Nephron (organoid): ENCODE measurements around the gene GGA1.

Experiments
- H3K27ac Mint-ChIP-seq, 3 experiments: 2 replicates each; pipeline ENCODE4 v1.8.0; 2020; ENCODE audit warnings: mixed read lengths in 3 of 3, mild to moderate bottlenecking in 2 of 3, moderate library complexity in 1 of 3
- H3K27me3 Mint-ChIP-seq: 2 replicates; pipeline ENCODE4 v1.8.0; 2021; ENCODE audit warnings: low read depth, mild to moderate bottlenecking, moderate library complexity, mixed read lengths
- H3K36me3 Mint-ChIP-seq: 2 replicates; pipeline ENCODE4 v1.8.0; 2020; ENCODE audit warnings: low read depth, mixed read lengths
- H3K4me1 Mint-ChIP-seq: 2 replicates; pipeline ENCODE4 v1.8.0; 2020; ENCODE audit warnings: mixed read lengths
- H3K4me3 Mint-ChIP-seq, 3 experiments: 2 replicates each; pipeline ENCODE4 v1.8.0; 2020; ENCODE audit warnings: mild to moderate bottlenecking in 3 of 3, mixed read lengths in 3 of 3, moderate library complexity in 2 of 3
- H3K9me3 Mint-ChIP-seq: 2 replicates; pipeline ENCODE4 v1.8.0; 2020; ENCODE audit warnings: mixed read lengths
- CTCF ChIP-seq, 3 experiments: fragments of 200-600 bp; sonication (generic); IDR thresholded peaks; one replicate each; pipeline ENCODE4 v1.5.0; 2021; ENCODE audit warnings: antibody characterized with exemption in 3 of 3; ENCODE audit not compliant: unreplicated experiment in 3 of 3

GGA1 gene

DNA sequence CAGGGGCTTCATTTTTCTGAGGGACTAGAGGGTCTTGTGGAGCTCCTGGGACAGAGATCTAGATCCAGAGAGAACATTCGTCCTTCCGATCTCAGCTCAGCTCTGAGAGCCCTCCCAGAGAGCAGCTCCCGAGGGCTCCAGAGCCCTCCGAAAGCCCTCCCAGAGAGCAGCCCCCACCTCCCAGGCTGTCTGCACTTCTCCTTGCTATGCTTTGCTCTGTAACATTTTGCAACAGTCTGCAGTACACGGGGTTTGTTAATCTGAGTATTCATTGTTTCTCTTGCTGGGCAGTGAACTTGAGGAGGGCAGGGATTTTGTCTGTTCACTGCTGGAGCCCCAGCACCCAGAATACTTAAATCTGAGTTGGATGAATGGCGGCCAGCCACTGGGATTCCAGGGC, 2.6 kb downstream of the GGA1 start:
- H3K36me3 Mint-ChIP-seq, result peaks cover 10% of the 10 kb centered on the region
- H3K4me1 Mint-ChIP-seq, result peaks cover 30% of the 10 kb centered on the region
- no peaks in the 10 kb centered on the region for H3K27me3 Mint-ChIP-seq
- peak overlapping the region; percentile 93 to 96 (median 96) for H3K4me3 Mint-ChIP-seq
- no peak for TF ChIP-seq CTCF (IDR thresholded peaks at IDR 0.05; ENCODE audit: unreplicated experiment in 3 of 3)
- no peaks in the 10 kb centered on the region for H3K9me3 Mint-ChIP-seq
- H3K27ac Mint-ChIP-seq, result peak overlapping the region; percentile 87 to 98 (median 96)

GRCh38 chr22:37616201-37617083, 7.8 kb downstream of the GGA1 start:
- H3K27me3 Mint-ChIP-seq, result no peaks in the 10 kb centered on the region
- H3K4me3 Mint-ChIP-seq, result no peak overlapping the region
- H3K36me3 Mint-ChIP-seq, result peaks cover 33% of the 10 kb centered on the region
- TF ChIP-seq CTCF (IDR thresholded peaks at IDR 0.05; ENCODE audit: unreplicated experiment in 3 of 3), result no peak
- H3K9me3 Mint-ChIP-seq, result no peaks in the 10 kb centered on the region
- peaks cover 8% of the 10 kb centered on the region for H3K4me1 Mint-ChIP-seq
- peak overlapping the region in 2 of 3 experiments; percentile 31 to 37 for H3K27ac Mint-ChIP-seq

GRCh38 chr22:37617431-37617830, 8.8 kb downstream of the GGA1 start:
- no peaks in the 10 kb centered on the region for H3K9me3 Mint-ChIP-seq
- H3K4me3 Mint-ChIP-seq, result no peak overlapping the region
- H3K27ac Mint-ChIP-seq, result peak overlapping the region in 1 of 3 experiments; percentile 81
- peaks cover 7% of the 10 kb centered on the region for H3K4me1 Mint-ChIP-seq
- H3K36me3 Mint-ChIP-seq, result peaks cover 33% of the 10 kb centered on the region
- no peak for TF ChIP-seq CTCF (IDR thresholded peaks at IDR 0.05; ENCODE audit: unreplicated experiment in 3 of 3)
- H3K27me3 Mint-ChIP-seq, result no peaks in the 10 kb centered on the region

- TF ChIP-seq CTCF (IDR thresholded peaks at IDR 0.05; ENCODE audit: unreplicated experiment in 3 of 3), result no peak
- Mint-ChIP-seq H3K4me3 (no peak overlapping the region), H3K27me3 (no peaks in the 10 kb centered on the region), H3K36me3 (peaks cover 33% of the 10 kb centered on the region), H3K4me1 (peaks cover 7% of the 10 kb centered on the region), H3K9me3 (no peaks in the 10 kb centered on the region), H3K27ac (no peak overlapping the region)
Measured at GRCh38 chr22:37618072-37618656, 9.5 kb downstream of the GGA1 start.

DNA sequence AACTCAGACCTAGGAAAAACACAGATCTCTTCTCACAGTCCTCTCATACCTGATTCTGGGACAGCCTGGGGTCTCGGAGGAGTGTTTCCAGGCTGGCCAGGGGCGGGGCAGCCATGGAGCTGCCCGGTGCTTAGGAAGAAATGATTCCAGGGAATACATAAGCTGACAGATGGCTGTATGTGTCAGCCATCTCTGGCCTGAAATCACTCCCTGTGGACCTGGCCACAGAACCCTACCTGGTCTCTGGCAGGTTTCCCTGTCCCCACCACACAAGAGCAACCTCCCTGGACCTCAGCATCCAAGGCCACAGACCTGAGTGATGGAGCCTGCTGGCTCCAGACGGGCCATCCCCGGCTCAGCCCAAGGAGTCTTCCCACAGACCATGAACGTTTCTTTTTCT, 10.0 kb downstream of the GGA1 start:
- H3K9me3 Mint-ChIP-seq, result no peaks in the 10 kb centered on the region
- TF ChIP-seq CTCF (IDR thresholded peaks at IDR 0.05; ENCODE audit: unreplicated experiment in 3 of 3), result no peak
- peaks cover 5% of the 10 kb centered on the region for H3K4me1 Mint-ChIP-seq
- H3K4me3 Mint-ChIP-seq, result no peak overlapping the region
- H3K27ac Mint-ChIP-seq, result no peak overlapping the region
- peaks cover 33% of the 10 kb centered on the region for H3K36me3 Mint-ChIP-seq
- no peaks in the 10 kb centered on the region for H3K27me3 Mint-ChIP-seq
